GM18951 (cell line): ENCODE results near the gene SH3BGRL.

Experiments used
- POLR2A ChIP-seq: IDR thresholded peaks from 4 replicates; pipeline ENCODE4 v1.6.1; 2011; ENCODE audit warnings: mild to moderate bottlenecking; ENCODE audit not compliant: insufficient read length, insufficient read depth; ENCODE audit errors: extremely low read depth
- in situ Hi-C: fragments of 300-500 bp; cut with MboI; formaldehyde crosslinking; loops from one replicate; pipeline ENCODE4 v1.12.0; 2022; ENCODE audit warnings: low sequenced_read_pairs, mixed read lengths, inconsistent platforms; ENCODE audit not compliant: unreplicated experiment

SH3BGRL gene

GRCh38 chrX:81201671-81202455, at the start of gene SH3BGRL, which contains the start of gene HMGN5:
TSS of gene SH3BGRL (plus strand) at chrX:81202102. CDS start at chrX:81202201, 99 bp downstream.
TSS of gene HMGN5 (minus strand) at chrX:81201913. CDS start at chrX:81121549, 80,364 bp downstream.
- in situ Hi-C loops, result no loop called here
- peak; percentile 60 for TF ChIP-seq POLR2A

GRCh38 chrX:81168391-81168790, 33.5 kb upstream of the SH3BGRL start:
- in situ Hi-C loops, result no loop called here
- TF ChIP-seq POLR2A, result no peak

GRCh38 chrX:81174286-81174685, 27.6 kb upstream of the SH3BGRL start:
- in situ Hi-C loops, result no loop called here
- TF ChIP-seq POLR2A, result no peak

- in situ Hi-C loops, result no loop called here
- TF ChIP-seq POLR2A, result no peak
These were observed 6.6 kb upstream of the SH3BGRL start for GRCh38 chrX:81195259-81195658.

GRCh38 chrX:81195712-81196111, 6.2 kb upstream of the SH3BGRL start:
- no peak for TF ChIP-seq POLR2A
- in situ Hi-C loops, result no loop called here

- TF ChIP-seq POLR2A, result no peak
- in situ Hi-C loops, result no loop called here
These were observed 831 bp upstream of the SH3BGRL start for GRCh38 chrX:81201071-81201470.

GRCh38 chrX:81202456-81202819, 536 bp downstream of the SH3BGRL start:
- in situ Hi-C loops, result no loop called here
- TF ChIP-seq POLR2A, result no peak

GRCh38 chrX:81202943-81203342, 1.0 kb downstream of the SH3BGRL start:
- in situ Hi-C loops, result no loop called here
- TF ChIP-seq POLR2A, result no peak

- TF ChIP-seq POLR2A, result no peak
- in situ Hi-C loops, result no loop called here
These were observed 3.6 kb downstream of the SH3BGRL start for GRCh38 chrX:81205551-81205950.

- in situ Hi-C loops, result no loop called here
- no peak for TF ChIP-seq POLR2A
These were observed 4.6 kb downstream of the SH3BGRL start for GRCh38 chrX:81206476-81206875.

- no peak for TF ChIP-seq POLR2A
- in situ Hi-C loops, result no loop called here
These were observed 7.0 kb downstream of the SH3BGRL start for GRCh38 chrX:81208916-81209315.

- no peak for TF ChIP-seq POLR2A
- in situ Hi-C loops, result no loop called here
These were observed 13.8 kb downstream of the SH3BGRL start for GRCh38 chrX:81215685-81216084.

- in situ Hi-C loops, result no loop called here
- TF ChIP-seq POLR2A, result no peak
These were observed 27.3 kb downstream of the SH3BGRL start for GRCh38 chrX:81229229-81229628.

GRCh38 chrX:81229901-81230300, 28.0 kb downstream of the SH3BGRL start:
- in situ Hi-C loops, result no loop called here
- TF ChIP-seq POLR2A, result no peak
